ENCODE data around the gene CNTNAP1.
A peak's percentile ranks its signal among the peaks of the same experiment; 100 is the strongest.
"Not testable (repeated sequence)": the region's sequence is repeated elsewhere in the genome, so short reads cannot be mapped to it uniquely, and the experiment has no call there.

Gene CNTNAP1

GRCh38 chr17:42681976-42682721, at the start of gene CNTNAP1:
CNTNAP1 (plus strand) TSS chr17:42682531; CDS start chr17:42682830, 299 bp downstream.
- DNase-seq = no peak

- DNase-seq = no peak
These were observed 49.3 kb upstream of the CNTNAP1 start for GRCh38 chr17:42632949-42633444.

DNA sequence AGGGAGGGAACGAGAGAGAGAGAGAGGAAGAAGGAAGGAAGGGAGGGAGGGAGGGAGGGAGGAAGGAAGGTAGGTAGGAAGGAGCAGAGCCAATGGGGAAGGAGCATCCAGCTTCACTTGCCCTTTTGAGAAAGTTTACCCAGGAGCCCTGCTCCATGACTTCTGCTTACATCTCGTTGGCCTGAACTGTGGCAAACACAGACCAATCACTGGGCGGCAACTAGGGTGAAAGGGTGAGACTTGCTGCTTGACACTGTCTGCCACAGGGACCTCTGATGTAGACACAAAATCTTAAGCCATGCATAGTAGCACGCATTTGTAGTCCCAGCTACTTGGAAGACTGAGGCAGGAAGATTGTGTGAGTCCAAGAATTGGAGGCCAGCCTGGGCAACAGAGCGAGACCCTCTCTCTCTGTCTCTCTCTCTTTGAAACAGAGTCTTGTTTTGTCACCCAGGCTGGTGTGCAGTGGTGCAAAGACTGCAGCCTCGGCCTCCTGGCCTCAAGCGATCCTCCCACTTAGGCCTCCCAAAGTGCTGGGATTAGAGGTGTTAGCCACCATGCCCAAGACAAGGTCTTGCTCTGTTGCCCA, 42.7 kb upstream of the CNTNAP1 start:
- DNase-seq = no peak

DNA sequence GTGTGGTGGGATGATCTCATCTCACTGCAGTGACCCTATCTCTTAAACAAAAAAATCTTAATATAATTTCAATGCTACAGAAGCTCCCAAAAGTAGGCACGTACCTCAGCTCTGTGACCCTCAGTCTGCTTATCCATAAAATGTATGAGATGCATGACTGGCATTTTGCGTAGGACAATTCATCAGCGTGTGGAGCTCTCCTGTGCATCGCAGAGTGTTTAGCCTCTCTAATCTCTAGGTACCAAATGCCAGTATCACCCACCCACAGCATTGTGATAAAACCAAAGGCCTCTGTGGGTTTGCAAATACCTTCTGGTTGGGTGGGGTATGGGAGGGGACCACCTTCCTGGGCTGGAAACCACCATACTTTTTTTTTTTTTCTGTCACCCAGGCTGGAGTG, 42.2 kb upstream of the CNTNAP1 start:
- DNase-seq = no peak

- DNase-seq = no peak
These were observed 40.0 kb upstream of the CNTNAP1 start for GRCh38 chr17:42642336-42642735.

DNA sequence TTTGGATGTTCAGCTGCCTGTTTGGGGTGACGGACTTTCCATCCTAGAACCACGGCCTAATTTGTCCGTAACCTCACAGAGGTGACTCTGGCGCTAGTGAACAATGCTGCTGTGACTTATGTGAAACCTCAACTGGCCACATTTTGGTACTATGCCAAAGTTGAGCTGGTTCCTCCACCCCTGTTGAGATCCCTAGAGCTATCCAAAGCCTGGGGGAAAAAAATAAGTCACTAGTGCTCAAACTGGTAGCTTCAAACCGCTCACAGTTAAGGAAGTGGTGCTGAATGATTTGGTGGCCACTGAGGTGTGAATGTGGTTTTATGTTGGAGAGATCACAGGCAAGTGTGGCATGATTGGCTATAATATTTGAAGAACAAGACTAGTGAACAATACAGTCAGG, 34.6 kb upstream of the CNTNAP1 start:
- DNase-seq = no peak

DNA sequence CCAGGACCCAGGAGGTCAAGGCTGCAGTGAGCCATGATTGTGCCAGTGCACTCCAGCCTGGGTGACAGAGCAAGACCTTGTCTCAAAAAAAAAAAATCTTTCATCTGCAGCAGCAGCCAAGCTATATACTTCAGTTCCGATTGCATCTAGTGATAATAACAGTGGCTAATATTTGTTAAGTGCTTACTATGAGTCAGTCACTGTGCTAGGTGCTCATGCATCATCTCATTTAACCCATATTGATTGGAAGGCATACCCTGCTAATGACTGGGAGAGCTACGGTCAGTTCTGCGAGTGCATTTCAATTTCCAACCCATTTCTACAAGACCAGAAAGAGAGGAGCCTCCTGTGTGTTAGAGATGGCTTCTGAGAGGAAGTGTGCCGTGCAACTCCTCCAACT, 30.9 kb upstream of the CNTNAP1 start:
- DNase-seq = no peak

DNA sequence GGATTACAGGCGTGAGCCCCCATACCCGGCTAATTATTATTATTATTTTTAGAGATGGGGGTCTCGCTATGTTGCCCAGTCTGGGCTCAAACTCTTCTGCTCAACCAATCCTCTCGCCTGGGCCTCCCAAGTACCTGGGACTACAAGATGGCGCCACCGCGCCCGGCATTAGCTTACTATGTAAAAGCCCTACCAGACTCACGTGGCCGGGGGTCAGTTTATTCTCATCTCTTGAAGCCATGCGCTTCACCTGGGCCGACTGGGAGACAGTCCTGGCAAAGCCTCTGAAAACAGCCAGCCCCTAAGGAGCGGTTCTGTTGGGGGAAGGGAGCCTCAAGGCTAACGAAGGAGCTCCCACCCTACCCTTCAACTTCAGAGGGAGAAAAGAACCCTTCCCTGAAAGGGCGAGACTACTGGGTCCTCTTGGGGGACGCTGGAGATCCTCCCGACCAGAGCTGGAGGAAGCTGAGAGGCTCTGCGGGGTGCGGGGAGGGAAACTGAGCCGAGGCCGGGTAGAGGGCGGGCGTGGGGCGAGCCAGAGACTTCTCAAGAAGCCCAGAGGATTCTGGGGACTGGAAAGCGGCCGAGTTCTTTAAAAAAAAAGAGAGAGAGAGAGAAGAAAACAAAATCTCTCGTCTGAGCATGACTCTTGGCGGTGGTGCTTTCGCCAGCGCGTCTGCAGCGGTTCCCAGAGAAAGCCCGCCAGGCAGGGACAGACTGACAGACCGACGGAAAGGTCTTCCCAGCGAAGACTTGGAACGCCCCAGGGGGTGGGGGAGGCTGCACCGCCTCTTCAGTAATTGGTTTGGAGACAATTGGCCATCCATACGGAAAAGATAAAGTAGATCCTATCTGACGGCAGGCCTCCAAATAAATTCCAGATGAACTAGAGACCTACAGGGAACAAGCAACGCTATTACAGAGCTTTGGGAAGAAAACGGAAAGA, 28.9 kb upstream of the CNTNAP1 start:
- DNase-seq = no peak

DNA sequence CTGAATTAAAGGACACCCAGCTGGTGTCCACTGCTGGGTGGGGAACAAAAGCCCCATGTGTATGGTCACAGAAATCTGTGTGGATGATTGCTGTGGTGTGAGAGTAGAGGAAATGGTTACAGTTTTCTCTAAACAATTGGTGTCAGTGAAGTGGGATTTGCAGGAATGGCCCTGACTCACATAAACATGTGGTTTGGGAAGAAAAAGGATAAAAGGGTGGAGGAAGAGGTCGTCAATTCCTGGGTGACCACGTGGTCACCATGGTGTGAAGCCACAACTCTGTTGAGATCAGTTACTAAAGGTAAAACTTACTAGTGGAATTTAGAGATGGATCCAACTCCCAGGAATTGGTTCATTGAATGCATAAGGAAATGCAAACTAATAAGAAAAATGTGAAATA, 26.8 kb upstream of the CNTNAP1 start:
- DNase-seq = no peak

- DNase-seq = no peak
These were observed 24.3 kb upstream of the CNTNAP1 start for GRCh38 chr17:42657824-42658588.

GRCh38 chr17:42659079-42659931, 23.0 kb upstream of the CNTNAP1 start, which contains the start of gene TUBG2:
TUBG2 (plus strand) TSS chr17:42659284; CDS start chr17:42659504, 220 bp downstream.
- peak; percentile 95 for DNase-seq

DNA sequence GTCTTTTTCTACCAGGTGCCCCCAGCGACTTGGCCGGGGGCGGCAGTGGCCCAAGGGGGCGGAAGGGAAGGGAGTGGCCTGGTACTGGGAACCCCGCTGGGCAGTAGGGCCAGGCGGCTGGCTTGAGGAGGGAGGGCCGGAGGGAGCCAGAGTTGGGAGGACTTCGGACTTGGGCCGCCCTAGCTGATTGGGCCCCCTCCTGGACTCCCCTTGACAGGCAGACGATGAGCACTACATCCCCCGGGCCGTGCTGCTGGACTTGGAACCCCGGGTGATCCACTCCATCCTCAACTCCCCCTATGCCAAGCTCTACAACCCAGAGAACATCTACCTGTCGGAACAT, 22.4 kb upstream of the CNTNAP1 start:
- DNase-seq = not testable (repeated sequence)

- DNase-seq = no peak
These were observed 21.5 kb upstream of the CNTNAP1 start for GRCh38 chr17:42660692-42661345.

- DNase-seq = no peak
These were observed 16.7 kb upstream of the CNTNAP1 start for GRCh38 chr17:42665581-42666001.

DNA sequence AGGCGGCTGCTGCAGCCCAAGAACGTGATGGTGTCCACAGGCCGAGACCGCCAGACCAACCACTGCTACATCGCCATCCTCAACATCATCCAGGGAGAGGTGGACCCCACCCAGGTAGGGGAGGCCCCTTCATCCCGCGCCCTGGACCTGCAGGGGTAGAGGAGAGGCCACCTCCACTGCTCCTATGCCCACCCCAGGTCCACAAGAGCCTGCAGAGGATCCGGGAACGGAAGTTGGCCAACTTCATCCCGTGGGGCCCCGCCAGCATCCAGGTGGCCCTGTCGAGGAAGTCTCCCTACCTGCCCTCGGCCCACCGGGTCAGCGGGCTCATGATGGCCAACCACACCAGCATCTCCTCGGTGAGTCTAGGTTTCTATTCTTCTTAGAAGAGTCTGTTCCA, 16.2 kb upstream of the CNTNAP1 start:
- DNase-seq = not testable (repeated sequence)

GRCh38 chr17:42667088-42667951, 15.0 kb upstream of the CNTNAP1 start:
- DNase-seq = no peak

- no peak for DNase-seq
These were observed 12.7 kb upstream of the CNTNAP1 start for GRCh38 chr17:42669705-42669976.

DNA sequence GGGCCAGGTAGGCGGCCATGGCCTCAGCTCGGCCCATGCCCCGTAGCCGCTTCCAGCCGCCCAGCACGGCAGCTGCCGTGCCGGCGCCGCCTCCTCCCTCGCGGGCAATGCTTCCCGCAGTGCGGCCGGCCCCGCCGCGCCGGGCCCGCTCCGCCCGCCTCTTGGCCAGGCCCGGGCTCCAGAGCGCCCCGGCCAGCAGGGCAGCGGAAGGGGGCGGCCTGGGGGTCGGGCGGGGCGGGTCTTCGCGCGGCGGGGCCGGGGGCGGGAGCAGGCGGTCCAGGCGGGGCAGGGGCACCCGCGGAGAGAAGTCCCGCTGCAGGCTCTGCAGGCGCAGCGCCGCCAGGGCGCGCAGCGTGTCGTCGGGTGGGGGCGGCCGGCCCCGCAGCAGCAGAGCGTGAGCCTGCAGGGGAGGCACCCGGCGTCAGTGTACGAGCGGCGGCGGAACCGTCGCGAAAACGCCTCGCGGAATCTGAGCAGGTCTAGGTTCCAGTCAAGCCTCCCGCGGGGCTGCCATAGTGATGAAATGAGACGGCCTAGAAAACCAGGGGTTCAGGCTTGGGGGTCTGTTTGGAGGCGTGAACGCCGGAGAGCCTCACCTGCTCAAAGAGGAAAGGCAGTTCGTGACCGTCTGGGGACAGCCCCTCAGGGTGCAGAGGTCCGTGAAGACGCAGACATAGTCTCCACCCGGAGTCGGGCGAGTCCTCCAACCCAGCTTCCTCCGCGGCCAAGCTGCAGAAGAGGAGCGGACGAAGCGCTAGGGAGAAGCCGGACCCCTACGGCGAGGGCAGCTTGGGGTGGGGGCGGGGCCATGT, 12.1 kb upstream of the CNTNAP1 start:
- DNase-seq = no peak
